GM19351 (cell line): ENCODE data around the gene NXF3.
"Not testable (repeated sequence)": the region's sequence is repeated elsewhere in the genome, so short reads cannot be mapped to it uniquely, and the experiment has no call there.

Experiments used
- ATAC-seq: cut with Tn5 transposase; IDR thresholded peaks from one replicate; pipeline ENCODE4 v1.9.1; 2021; ENCODE audit warnings: mild to moderate bottlenecking, moderate library complexity; ENCODE audit not compliant: unreplicated experiment

The NXF3 gene

GRCh38 chrX:103051260-103051789, 41.6 kb downstream of the NXF3 start:
- no peak for ATAC-seq

- not testable (repeated sequence) for ATAC-seq
Measured at GRCh38 chrX:103033371-103033770, 59.6 kb downstream of the NXF3 start.
